ENCODE results near the gene RPL37.
"Not testable (repeated sequence)": the region's sequence is repeated elsewhere in the genome, so short reads cannot be mapped to it uniquely, and the experiment has no call there.

The RPL37 gene

GRCh38 chr5:40832345-40832744 is 2.7 kb downstream of the RPL37 start:
- no peak for DNase-seq

GRCh38 chr5:40831346-40832210 is 3.4 kb downstream of the RPL37 start:
- DNase-seq, result peak; percentile 44

- DNase-seq, result no peak
Observed at GRCh38 chr5:40829748-40830533, 5.1 kb downstream of the RPL37 start.

- DNase-seq, result no peak
Observed at GRCh38 chr5:40828690-40829661, 6.0 kb downstream of the RPL37 start.

GRCh38 chr5:40828021-40828631 is 6.9 kb downstream of the RPL37 start:
- DNase-seq, result no peak

GRCh38 chr5:40827188-40827977 is 7.6 kb downstream of the RPL37 start:
- no peak for DNase-seq

- no peak for DNase-seq
Observed at GRCh38 chr5:40826489-40827187, 8.4 kb downstream of the RPL37 start.

GRCh38 chr5:40825461-40826043 is 9.5 kb downstream of the RPL37 start:
- DNase-seq, result not testable (repeated sequence)

GRCh38 chr5:40823459-40823858 is 11.6 kb downstream of the RPL37 start:
- no peak for DNase-seq

GRCh38 chr5:40813698-40814281 is 21.2 kb downstream of the RPL37 start:
- peak; percentile 57 for DNase-seq

- no peak for DNase-seq
Observed at GRCh38 chr5:40812125-40812524, 22.9 kb downstream of the RPL37 start.

- DNase-seq, result no peak
Observed at GRCh38 chr5:40801771-40802562, 33.1 kb downstream of the RPL37 start.

- DNase-seq, result no peak
Observed at GRCh38 chr5:40799258-40799657, 35.8 kb downstream of the RPL37 start.

GRCh38 chr5:40798801-40799210 is 36.2 kb downstream of the RPL37 start:
- DNase-seq, result no peak

GRCh38 chr5:40798012-40798800 is 36.8 kb downstream of the RPL37 start, which contains the start of gene PRKAA1:
TSS of gene PRKAA1 (minus strand) at chr5:40798374. CDS start at chr5:40798189, 185 bp downstream.
- peak; percentile 92 for DNase-seq

GRCh38 chr5:40797273-40798011 is 37.6 kb downstream of the RPL37 start:
- peak; percentile 86 for DNase-seq

- DNase-seq, result no peak
Observed at GRCh38 chr5:40796487-40796889, 38.5 kb downstream of the RPL37 start.

Data from stimulated activated CD4-positive, alpha-beta T cell treated with anti-CD3 and anti-CD28 coated beads, Interleukin-15, amount 100 ng/mL, for 24 hours (primary cell).